Hepatocyte (in vitro differentiated cells): Measurements from ENCODE around the gene ATP2B3. TPM values are rescaled to one million over a fixed set of nuclear protein-coding genes. Genes with fewer than 3 reads are reported as not detected.

ENCODE experiments used
- DNase-seq: peaks from one replicate; pipeline ENCODE4 v3.0.0-alpha.2; 2016; ENCODE audit warnings: low spot score
- H2AFZ ChIP-seq: fragments of 200-600 bp; sonication (generic); 2 replicates; pipeline ENCODE4 v1.6.0; 2016; ENCODE audit warnings: antibody characterized with exemption, mild to moderate bottlenecking
- H3K27ac ChIP-seq: fragments of 200-600 bp; sonication (generic); 2 replicates; pipeline ENCODE4 v1.5.1; 2016; ENCODE audit warnings: mild to moderate bottlenecking
- H3K27me3 ChIP-seq: fragments of 200-600 bp; sonication (generic); 2 replicates; pipeline ENCODE4 v1.6.1; 2016
- H3K36me3 ChIP-seq: fragments of 200-600 bp; sonication (generic); replicated peaks from 2 replicates; pipeline ENCODE4 v1.5.1; 2016; ENCODE audit warnings: low read depth; ENCODE audit not compliant: insufficient read depth
- H3K4me1 ChIP-seq: fragments of 200-600 bp; sonication (generic); 2 replicates; pipeline ENCODE4 v1.5.1; 2016; ENCODE audit warnings: mild to moderate bottlenecking, moderate library complexity; ENCODE audit not compliant: insufficient read depth
- H3K4me2 ChIP-seq: fragments of 200-600 bp; sonication (generic); 2 replicates; pipeline ENCODE4 v1.6.0; 2016
- H3K4me3 ChIP-seq: fragments of 200-600 bp; sonication (generic); 2 replicates; pipeline ENCODE4 v1.5.1; 2016; ENCODE audit warnings: mild to moderate bottlenecking
- H3K79me2 ChIP-seq: fragments of 200-600 bp; sonication (generic); 2 replicates; pipeline ENCODE4 v1.6.0; 2017; ENCODE audit warnings: mild to moderate bottlenecking
- H3K9me2 ChIP-seq: fragments of 200-600 bp; sonication (generic); replicated peaks from 2 replicates; pipeline ENCODE4 v1.6.0; 2017; ENCODE audit warnings: mild to moderate bottlenecking; ENCODE audit not compliant: insufficient read depth
- H3K9me3 ChIP-seq: fragments of 200-600 bp; sonication (generic); 2 replicates; pipeline ENCODE4 v1.5.1; 2016; ENCODE audit warnings: low read depth, mild to moderate bottlenecking
- H4K20me1 ChIP-seq: fragments of 200-600 bp; sonication (generic); 2 replicates; pipeline ENCODE4 v1.6.0; 2016; ENCODE audit warnings: mild to moderate bottlenecking; ENCODE audit not compliant: insufficient read depth, poor library complexity, severe bottlenecking
- EZH2 ChIP-seq: fragments of 200-600 bp; sonication (generic); IDR thresholded peaks from 2 replicates; pipeline ENCODE4 v1.6.1; 2016; ENCODE audit warnings: antibody characterized with exemption, mild to moderate bottlenecking, borderline replicate concordance
- EZH2phosphoT487 ChIP-seq: fragments of 200-600 bp; sonication (generic); IDR thresholded peaks from one replicate; pipeline ENCODE4 v1.6.1; 2018; ENCODE audit warnings: antibody characterized with exemption, mild to moderate bottlenecking, low read depth, moderate library complexity; ENCODE audit not compliant: unreplicated experiment, severe bottlenecking
- WGBS: methylation state at CpG from one replicate; pipeline ENCODE4 v1.1.6; 2016; ENCODE audit warnings: low lambda C conversion rate; ENCODE audit errors: missing lambda C conversion rate; 5-methylcytosine and 5-hydroxymethylcytosine counted together
- polyA plus RNA-seq: library from polyadenylated mRNA; unstranded; fragments of >200 nt; fragmentation: Nextera tagmentation; extraction: Ambion mirVana; gene quantifications from 2 replicates; pipeline ENCODE4 v1.2.1, GENCODE V29; 2016
- total RNA-seq: library from RNA; depleted of rRNA; stranded (reverse); fragments of >200 nt; gene quantifications from 2 replicates; pipeline ENCODE4 v1.2.3, GENCODE V29; 2014
- TF ChIP-seq, protein P1 (sequence below): fragments of 200-600 bp; sonication (generic); IDR thresholded peaks from 2 replicates; pipeline ENCODE4 v1.5.1; 2016; ENCODE audit warnings: antibody characterized with exemption, mild to moderate bottlenecking; ENCODE audit not compliant: poor library complexity

Gene ATP2B3
- total and polyA plus RNA-seq, 2 experiments from 2014 or later = 0.07 TPM; not detected in 1

DNA sequence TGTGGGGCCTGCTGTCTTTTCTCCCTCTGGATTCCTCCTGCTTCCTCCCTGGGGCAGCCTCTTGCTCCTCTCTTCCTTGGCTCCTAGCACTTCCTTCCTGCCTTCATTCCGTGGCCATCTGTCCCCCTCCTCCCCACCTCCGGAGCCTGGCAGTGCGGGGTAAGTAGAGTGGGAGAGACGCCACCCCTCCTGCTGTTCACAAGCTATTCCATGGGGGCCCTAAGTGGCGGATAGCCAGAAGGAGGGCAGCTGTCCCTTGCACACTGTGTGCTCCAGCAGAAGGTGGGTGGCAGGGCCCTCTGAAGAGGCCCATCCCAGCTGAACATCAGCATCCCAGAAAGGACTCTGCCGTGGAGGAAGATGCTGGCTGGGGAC is 54.1 kb downstream of the ATP2B3 start:
- Histone ChIP-seq H3K9me3 (no peaks in the 10 kb centered on the region), H3K4me2 (no peak overlapping the region), H3K27ac (no peak overlapping the region), H3K4me3 (no peak overlapping the region), H3K27me3 (no peaks in the 10 kb centered on the region), H3K36me3 (no peaks in the 10 kb centered on the region), H4K20me1 (no peaks in the 10 kb centered on the region), H3K79me2 (no peaks in the 10 kb centered on the region), H2AFZ (no peak overlapping the region), H3K4me1 (no peaks in the 10 kb centered on the region), H3K9me2 (no peaks in the 10 kb centered on the region)
- TF ChIP-seq, protein P1, sequence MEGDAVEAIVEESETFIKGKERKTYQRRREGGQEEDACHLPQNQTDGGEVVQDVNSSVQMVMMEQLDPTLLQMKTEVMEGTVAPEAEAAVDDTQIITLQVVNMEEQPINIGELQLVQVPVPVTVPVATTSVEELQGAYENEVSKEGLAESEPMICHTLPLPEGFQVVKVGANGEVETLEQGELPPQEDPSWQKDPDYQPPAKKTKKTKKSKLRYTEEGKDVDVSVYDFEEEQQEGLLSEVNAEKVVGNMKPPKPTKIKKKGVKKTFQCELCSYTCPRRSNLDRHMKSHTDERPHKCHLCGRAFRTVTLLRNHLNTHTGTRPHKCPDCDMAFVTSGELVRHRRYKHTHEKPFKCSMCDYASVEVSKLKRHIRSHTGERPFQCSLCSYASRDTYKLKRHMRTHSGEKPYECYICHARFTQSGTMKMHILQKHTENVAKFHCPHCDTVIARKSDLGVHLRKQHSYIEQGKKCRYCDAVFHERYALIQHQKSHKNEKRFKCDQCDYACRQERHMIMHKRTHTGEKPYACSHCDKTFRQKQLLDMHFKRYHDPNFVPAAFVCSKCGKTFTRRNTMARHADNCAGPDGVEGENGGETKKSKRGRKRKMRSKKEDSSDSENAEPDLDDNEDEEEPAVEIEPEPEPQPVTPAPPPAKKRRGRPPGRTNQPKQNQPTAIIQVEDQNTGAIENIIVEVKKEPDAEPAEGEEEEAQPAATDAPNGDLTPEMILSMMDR = no peak
- TF ChIP-seq EZH2phosphoT487 (no peak), EZH2 (no peak)
- 80% methylated on average over 6 of the region's 6 CpGs for WGBS
- DNase-seq = no peak

DNA sequence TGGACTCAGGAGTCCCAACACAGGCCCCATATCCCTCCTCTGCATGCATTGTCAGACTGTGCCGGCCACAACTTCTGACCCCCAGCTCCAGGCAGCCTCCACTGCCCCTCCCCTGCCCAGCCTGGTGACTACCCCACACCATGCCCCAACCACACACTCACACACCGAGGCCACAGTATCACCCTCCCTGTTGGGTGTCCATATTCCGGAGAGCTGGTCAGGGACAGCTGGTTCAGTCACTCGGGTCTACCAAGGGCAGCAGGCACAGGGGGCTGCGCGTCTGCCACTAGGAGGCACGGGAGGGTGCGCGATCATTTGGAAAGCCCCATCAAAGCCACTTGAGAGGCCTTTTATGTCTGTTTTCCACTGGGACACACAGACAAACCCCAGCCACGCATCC is 55.2 kb downstream of the ATP2B3 start:
- no peak overlapping the region for H2AFZ ChIP-seq
- no peak for DNase-seq
- H4K20me1 ChIP-seq = no peaks in the 10 kb centered on the region
- no peaks in the 10 kb centered on the region for H3K36me3 ChIP-seq
- no peaks in the 10 kb centered on the region for H3K9me2 ChIP-seq
- TF ChIP-seq EZH2 (no peak), EZH2phosphoT487 (no peak)
- TF ChIP-seq, protein P1 = no peak
- H3K9me3 ChIP-seq = no peaks in the 10 kb centered on the region
- no peaks in the 10 kb centered on the region for H3K4me1 ChIP-seq
- 86% methylated on average over 10 of the region's 10 CpGs for WGBS
- no peak overlapping the region for H3K4me3 ChIP-seq
- H3K4me2 ChIP-seq = no peak overlapping the region
- no peaks in the 10 kb centered on the region for H3K27me3 ChIP-seq
- H3K79me2 ChIP-seq = no peaks in the 10 kb centered on the region
- H3K27ac ChIP-seq = no peak overlapping the region

DNA sequence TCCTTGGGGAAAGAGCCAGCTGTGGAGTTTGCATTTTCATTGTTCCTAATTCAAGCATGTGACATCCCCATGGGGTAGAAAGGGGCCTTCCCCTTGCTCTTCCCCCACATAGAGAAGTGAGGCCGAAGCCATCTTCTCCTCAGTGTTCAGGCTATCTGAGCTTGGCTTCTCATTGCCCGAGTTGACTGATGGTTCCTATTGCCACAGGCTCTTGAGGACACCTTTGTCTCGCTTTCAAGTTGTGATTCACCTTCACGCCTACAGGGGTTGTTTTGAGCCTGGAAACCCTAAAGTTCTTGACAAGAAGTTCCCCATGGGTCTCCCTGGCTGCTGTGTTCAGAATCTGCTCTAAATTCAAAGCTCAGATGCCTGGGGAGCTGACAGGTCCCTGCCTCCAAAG is 56.5 kb downstream of the ATP2B3 start:
- no peak overlapping the region for H3K4me2 ChIP-seq
- TF ChIP-seq EZH2 = no peak
- TF ChIP-seq EZH2phosphoT487 = no peak
- TF ChIP-seq, protein P1 = no peak
- 75% methylated on average over 4 of the region's 4 CpGs for WGBS

DNA sequence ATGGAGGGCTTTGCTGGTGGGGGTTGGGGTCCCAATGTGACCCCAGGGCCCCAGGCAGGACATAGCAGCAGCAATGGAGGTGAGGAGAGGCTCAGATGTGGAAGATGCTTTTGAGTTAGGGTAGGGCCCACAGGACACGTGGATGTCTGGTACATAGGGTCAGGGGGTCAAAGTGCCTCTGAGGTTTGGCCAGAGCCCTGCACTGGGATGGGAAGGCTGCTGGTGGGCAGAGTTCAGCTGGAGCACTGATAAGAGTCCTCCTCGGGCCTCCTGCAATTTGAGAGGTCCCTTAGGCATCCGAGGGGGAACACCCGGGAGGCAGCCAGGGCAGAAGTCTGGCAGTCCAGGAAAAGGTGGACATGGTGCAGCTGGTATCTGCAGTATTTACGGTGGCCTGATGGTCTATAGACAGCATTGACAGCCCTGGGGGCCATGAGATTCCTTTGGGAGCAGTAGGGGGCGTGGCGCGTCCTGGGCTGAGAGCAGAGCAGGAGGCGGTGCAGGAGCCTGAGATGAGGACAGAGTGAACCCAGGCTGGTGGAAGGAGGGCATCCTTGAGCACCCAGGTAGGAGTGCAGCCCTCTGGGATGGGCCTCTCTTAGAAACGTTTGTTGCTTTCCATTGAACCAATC is 58.9 kb downstream of the ATP2B3 start:
- Histone ChIP-seq H2AFZ (no peak overlapping the region), H3K9me3 (no peaks in the 10 kb centered on the region), H3K4me3 (no peak overlapping the region), H3K36me3 (no peaks in the 10 kb centered on the region), H3K4me2 (no peak overlapping the region), H3K27ac (no peak overlapping the region), H4K20me1 (no peaks in the 10 kb centered on the region), H3K79me2 (no peaks in the 10 kb centered on the region), H3K9me2 (no peaks in the 10 kb centered on the region), H3K27me3 (no peaks in the 10 kb centered on the region), H3K4me1 (no peaks in the 10 kb centered on the region)
- DNase-seq = no peak
- 68% methylated on average over 10 of the region's 10 CpGs for WGBS
- TF ChIP-seq, protein P1 = no peak
- no peak for TF ChIP-seq EZH2phosphoT487

More for the DNA sequence above, 56.5 kb downstream of the ATP2B3 start:
- Histone ChIP-seq H3K79me2 (no peaks in the 10 kb centered on the region), H3K27ac (no peak overlapping the region), H3K9me3 (no peaks in the 10 kb centered on the region), H3K9me2 (no peaks in the 10 kb centered on the region), H3K4me1 (no peaks in the 10 kb centered on the region), H3K4me3 (no peak overlapping the region), H3K36me3 (no peaks in the 10 kb centered on the region), H3K27me3 (no peaks in the 10 kb centered on the region), H2AFZ (no peak overlapping the region), H4K20me1 (no peaks in the 10 kb centered on the region)
- DNase-seq = no peak
